Measurements from ENCODE around the gene CDKN1C. TPM values are rescaled to one million over a fixed set of nuclear protein-coding genes. Genes with fewer than 3 reads are reported as not detected.

The CDKN1C gene
- total RNA-seq, 1 experiment from 2014 or later: 15.4 TPM

DNA sequence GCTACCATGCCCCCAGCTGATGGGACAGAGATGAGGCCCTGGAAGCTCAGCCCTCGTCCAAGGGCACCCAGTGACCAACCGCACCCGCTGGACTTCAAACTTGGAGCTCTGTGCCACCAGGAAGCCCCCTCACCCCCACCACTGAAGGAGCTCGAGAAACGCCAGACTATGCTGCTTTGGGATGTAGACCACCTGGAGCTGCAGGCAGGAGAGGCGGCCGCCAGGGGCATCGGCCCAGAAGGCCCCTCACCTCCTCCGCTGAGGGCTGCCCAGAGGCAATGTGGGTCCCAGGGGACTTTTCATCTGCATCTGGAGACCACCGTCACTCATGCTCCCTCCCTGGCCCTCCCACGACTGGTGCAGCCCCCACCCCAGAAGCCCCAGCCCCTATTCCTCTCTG is 28.3 kb downstream of the CDKN1C start:
- Histone ChIP-seq H3K18ac (ENCODE audit: insufficient read length, low read depth, low read length) (no peak overlapping the region), H3K9ac (ENCODE audit: extremely low read depth, insufficient read length, low read length) (no peak overlapping the region), H3K23me2 (ENCODE audit: insufficient read length, low read depth, low read length, poor library complexity, severe bottlenecking) (no peaks in the 10 kb centered on the region), H3K9me3 (ENCODE audit: control insufficient read depth, low read depth, low read length) (no peaks in the 10 kb centered on the region), H4K91ac (ENCODE audit: insufficient read length, low read depth, low read length) (no peak overlapping the region), H3K4ac (ENCODE audit: low read depth, low read length) (no peak overlapping the region), H3K4me1 (ENCODE audit: insufficient read depth, low read length) (no peaks in the 10 kb centered on the region), H2BK15ac (ENCODE audit: low read depth, low read length) (no peak overlapping the region), H3K27me3 (ENCODE audit: insufficient read depth, low read length) (peaks cover 7% of the 10 kb centered on the region; the same call in 1 of the 2 replicates), H2AFZ (ENCODE audit: low read length) (no peak overlapping the region), H2BK20ac (ENCODE audit: low read depth, low read length, poor library complexity, severe bottlenecking) (no peak overlapping the region), H3K56ac (ENCODE audit: insufficient read length, low read depth, low read length) (no peak overlapping the region), H3K23ac (ENCODE audit: insufficient read length, low read depth, low read length) (no peak overlapping the region), H3K27ac (ENCODE audit: insufficient read length, low read depth, low read length) (no peak overlapping the region), H2BK120ac (ENCODE audit: low read depth, low read length, poor library complexity, severe bottlenecking) (no peak overlapping the region), H4K8ac (replicated peaks; ENCODE audit: insufficient read length, low read depth, low read length) (no peak overlapping the region), H3T11ph (ENCODE audit: low read length) (no peak overlapping the region), H3K79me2 (ENCODE audit: insufficient read depth, low read length) (no peaks in the 10 kb centered on the region), H2BK5ac (ENCODE audit: insufficient read length, low read length) (no peak overlapping the region), H3K14ac (ENCODE audit: insufficient read depth, low read length) (no peak overlapping the region), H3K79me1 (ENCODE audit: insufficient read depth, low read depth, low read length, poor library complexity, severe bottlenecking) (no peaks in the 10 kb centered on the region), H2AK5ac (ENCODE audit: insufficient read length, low read length) (no peak overlapping the region), H2BK12ac (ENCODE audit: insufficient read length, low read depth, low read length) (no peak overlapping the region), H4K20me1 (ENCODE audit: control insufficient read depth, insufficient read depth, insufficient read length) (no peaks in the 10 kb centered on the region), H4K5ac (ENCODE audit: insufficient read length, low read depth, low read length) (no peak overlapping the region), H3K4me2 (ENCODE audit: insufficient read depth, insufficient read length, low read length) (no peak overlapping the region)
- WGBS (ENCODE audit: extremely low coverage, insufficient read length, low lambda C conversion rate): no CpG with 5 or more reads among the region's 11 CpGs
- TF ChIP-seq, protein P1, sequence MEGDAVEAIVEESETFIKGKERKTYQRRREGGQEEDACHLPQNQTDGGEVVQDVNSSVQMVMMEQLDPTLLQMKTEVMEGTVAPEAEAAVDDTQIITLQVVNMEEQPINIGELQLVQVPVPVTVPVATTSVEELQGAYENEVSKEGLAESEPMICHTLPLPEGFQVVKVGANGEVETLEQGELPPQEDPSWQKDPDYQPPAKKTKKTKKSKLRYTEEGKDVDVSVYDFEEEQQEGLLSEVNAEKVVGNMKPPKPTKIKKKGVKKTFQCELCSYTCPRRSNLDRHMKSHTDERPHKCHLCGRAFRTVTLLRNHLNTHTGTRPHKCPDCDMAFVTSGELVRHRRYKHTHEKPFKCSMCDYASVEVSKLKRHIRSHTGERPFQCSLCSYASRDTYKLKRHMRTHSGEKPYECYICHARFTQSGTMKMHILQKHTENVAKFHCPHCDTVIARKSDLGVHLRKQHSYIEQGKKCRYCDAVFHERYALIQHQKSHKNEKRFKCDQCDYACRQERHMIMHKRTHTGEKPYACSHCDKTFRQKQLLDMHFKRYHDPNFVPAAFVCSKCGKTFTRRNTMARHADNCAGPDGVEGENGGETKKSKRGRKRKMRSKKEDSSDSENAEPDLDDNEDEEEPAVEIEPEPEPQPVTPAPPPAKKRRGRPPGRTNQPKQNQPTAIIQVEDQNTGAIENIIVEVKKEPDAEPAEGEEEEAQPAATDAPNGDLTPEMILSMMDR (conservative IDR thresholded peaks at IDR 0.05): peak; percentile 42
- Mint-ChIP-seq H3K4me3 (no peak overlapping the region), H3K27me3 (ENCODE audit: low read depth) (peaks cover 92% of the 10 kb centered on the region), H3K36me3 (ENCODE audit: insufficient read depth in 1 of 3, low read depth in 3 of 3) (no peaks in the 10 kb centered on the region), H3K4me1 (peaks cover 14 to 16% of the 10 kb centered on the region in 2 experiments), H3K27ac (no peak overlapping the region), H3K9me3 (no peaks in the 10 kb centered on the region)
- no peak for DNase-seq
